SU-DHL-6 (cell line): ENCODE measurements around the gene PARVA.

Source experiments
- EZH2phosphoT487 ChIP-seq: fragments of 200-600 bp; sonication (generic), shearing (Covaris generic); conservative IDR thresholded peaks from 2 replicates; pipeline ENCODE4 v1.6.1; 2018; ENCODE audit warnings: mild to moderate bottlenecking, antibody characterized with exemption, low read length, moderate library complexity, mixed read lengths
- TF ChIP-seq, protein P1 (sequence below): fragments of 200-600 bp; sonication (generic); IDR thresholded peaks from one replicate; pipeline ENCODE4 v1.5.1; 2017; ENCODE audit warnings: antibody characterized with exemption, mild to moderate bottlenecking, low read length, moderate library complexity; ENCODE audit not compliant: insufficient read depth, poor library complexity, severe bottlenecking

GRCh38 chr11:12538889-12539421 is 161.6 kb downstream of the PARVA start:
- TF ChIP-seq, protein P1, sequence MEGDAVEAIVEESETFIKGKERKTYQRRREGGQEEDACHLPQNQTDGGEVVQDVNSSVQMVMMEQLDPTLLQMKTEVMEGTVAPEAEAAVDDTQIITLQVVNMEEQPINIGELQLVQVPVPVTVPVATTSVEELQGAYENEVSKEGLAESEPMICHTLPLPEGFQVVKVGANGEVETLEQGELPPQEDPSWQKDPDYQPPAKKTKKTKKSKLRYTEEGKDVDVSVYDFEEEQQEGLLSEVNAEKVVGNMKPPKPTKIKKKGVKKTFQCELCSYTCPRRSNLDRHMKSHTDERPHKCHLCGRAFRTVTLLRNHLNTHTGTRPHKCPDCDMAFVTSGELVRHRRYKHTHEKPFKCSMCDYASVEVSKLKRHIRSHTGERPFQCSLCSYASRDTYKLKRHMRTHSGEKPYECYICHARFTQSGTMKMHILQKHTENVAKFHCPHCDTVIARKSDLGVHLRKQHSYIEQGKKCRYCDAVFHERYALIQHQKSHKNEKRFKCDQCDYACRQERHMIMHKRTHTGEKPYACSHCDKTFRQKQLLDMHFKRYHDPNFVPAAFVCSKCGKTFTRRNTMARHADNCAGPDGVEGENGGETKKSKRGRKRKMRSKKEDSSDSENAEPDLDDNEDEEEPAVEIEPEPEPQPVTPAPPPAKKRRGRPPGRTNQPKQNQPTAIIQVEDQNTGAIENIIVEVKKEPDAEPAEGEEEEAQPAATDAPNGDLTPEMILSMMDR: no peak
- TF ChIP-seq EZH2phosphoT487: no peak
